ENCODE results near the gene KRTAP12-4. TPM values are rescaled to one million over a fixed set of nuclear protein-coding genes. Genes with fewer than 3 reads are reported as not detected.
"Not testable (repeated sequence)": the region's sequence is repeated elsewhere in the genome, so short reads cannot be mapped to it uniquely, and the experiment has no call there.

KRTAP12-4 gene
- total RNA-seq, 1 experiment from 2014 or later, result not detected

DNA sequence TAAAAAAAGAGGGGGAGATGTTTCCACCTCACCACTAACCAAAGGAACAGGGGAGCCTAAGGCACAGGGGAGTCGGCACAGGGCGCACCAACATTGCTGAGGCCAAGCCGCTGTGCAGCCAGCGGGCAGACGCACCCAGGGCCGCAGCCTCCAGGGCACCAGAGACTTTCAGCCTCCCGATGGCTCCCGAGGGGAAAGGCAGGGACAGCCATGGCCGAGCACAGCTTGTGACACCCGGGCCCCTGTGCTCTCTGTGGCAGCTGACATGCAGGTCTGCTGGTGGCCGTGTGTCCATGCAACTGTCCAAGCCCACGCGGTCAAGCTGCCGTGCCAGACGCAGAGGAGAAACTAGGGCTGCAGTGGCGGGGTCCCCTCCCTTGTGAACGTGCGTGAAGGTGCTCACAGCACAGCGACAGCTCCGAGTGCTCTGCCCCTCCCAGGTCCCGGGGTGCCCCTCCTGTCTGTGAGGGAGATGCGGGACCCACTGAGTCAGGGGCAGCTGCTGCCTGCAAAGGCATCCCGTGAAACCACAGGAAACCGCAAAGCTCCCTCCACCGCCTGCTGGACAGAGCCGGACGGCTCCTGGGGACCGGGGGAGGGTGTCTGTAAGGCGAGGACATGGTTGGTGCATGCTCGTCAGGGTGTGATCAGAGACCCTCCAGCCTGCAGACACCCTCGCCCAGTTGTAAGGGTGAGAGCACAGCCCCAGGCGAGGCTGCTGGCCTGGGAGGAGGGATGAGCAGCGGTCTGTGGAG lies 5.7 kb downstream of the KRTAP12-4 start:
- H3K27me3 Mint-ChIP-seq (ENCODE audit: insufficient read depth, unreplicated experiment), result peaks cover 29% of the 10 kb centered on the region
- intact Hi-C loops (cut with micrococcal nuclease), result no loop called here
- no peaks in the 10 kb centered on the region for H3K4me1 Mint-ChIP-seq (ENCODE audit: insufficient read depth, unreplicated experiment)
- no peak overlapping the region for H3K4me3 Mint-ChIP-seq (ENCODE audit: unreplicated experiment)
- no peaks in the 10 kb centered on the region for H3K36me3 Mint-ChIP-seq (ENCODE audit: insufficient read depth, unreplicated experiment)
- TF ChIP-seq, protein P1, sequence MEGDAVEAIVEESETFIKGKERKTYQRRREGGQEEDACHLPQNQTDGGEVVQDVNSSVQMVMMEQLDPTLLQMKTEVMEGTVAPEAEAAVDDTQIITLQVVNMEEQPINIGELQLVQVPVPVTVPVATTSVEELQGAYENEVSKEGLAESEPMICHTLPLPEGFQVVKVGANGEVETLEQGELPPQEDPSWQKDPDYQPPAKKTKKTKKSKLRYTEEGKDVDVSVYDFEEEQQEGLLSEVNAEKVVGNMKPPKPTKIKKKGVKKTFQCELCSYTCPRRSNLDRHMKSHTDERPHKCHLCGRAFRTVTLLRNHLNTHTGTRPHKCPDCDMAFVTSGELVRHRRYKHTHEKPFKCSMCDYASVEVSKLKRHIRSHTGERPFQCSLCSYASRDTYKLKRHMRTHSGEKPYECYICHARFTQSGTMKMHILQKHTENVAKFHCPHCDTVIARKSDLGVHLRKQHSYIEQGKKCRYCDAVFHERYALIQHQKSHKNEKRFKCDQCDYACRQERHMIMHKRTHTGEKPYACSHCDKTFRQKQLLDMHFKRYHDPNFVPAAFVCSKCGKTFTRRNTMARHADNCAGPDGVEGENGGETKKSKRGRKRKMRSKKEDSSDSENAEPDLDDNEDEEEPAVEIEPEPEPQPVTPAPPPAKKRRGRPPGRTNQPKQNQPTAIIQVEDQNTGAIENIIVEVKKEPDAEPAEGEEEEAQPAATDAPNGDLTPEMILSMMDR (IDR thresholded peaks at IDR 0.05; ENCODE audit: unreplicated experiment), result no peak
- POLR2A ChIA-PET, result no interaction called here
- no TSS peak for BruUV-seq (replicated peaks)
- H3K9me3 Mint-ChIP-seq (ENCODE audit: unreplicated experiment), result peaks cover 9% of the 10 kb centered on the region
- H3K27ac Mint-ChIP-seq (ENCODE audit: low read depth, unreplicated experiment), result no peak overlapping the region
- CTCF ChIA-PET, result interaction anchor here (0.6 kb wide), 1 partner anchor 153 kb away, joined by 3 read pairs; the partner anchor contains the start of gene UBE2G2
- no peak for DNase-seq (ENCODE audit: unreplicated experiment)

DNA sequence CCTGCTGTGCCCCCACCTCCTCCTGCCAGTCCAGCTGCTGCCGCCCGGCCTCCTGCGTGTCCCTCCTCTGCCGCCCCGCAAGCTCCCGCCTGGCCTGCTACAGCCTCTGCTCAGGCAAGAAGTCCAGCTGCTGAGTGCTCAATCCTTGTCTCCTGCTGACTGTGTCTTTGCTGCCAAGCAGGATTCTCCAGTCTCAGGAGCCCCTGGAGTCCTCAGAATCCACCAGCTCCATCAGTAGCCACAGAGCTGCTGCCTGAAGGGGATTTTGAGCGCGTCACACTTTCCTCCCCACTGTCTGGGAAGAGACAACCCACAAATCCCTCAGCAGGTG lies 7.3 kb downstream of the KRTAP12-4 start:
- no peak overlapping the region for H3K4me3 Mint-ChIP-seq (ENCODE audit: unreplicated experiment)
- TF ChIP-seq, protein P1 (IDR thresholded peaks at IDR 0.05; ENCODE audit: unreplicated experiment), result no peak
- ChIA-PET CTCF (no interaction called here), POLR2A (no interaction called here)
- no peaks in the 10 kb centered on the region for H3K4me1 Mint-ChIP-seq (ENCODE audit: insufficient read depth, unreplicated experiment)
- no TSS peak for BruUV-seq (replicated peaks)
- peaks cover 16% of the 10 kb centered on the region for H3K9me3 Mint-ChIP-seq (ENCODE audit: unreplicated experiment)
- peaks cover 23% of the 10 kb centered on the region for H3K27me3 Mint-ChIP-seq (ENCODE audit: insufficient read depth, unreplicated experiment)
- no peak for DNase-seq (ENCODE audit: unreplicated experiment)
- no peaks in the 10 kb centered on the region for H3K36me3 Mint-ChIP-seq (ENCODE audit: insufficient read depth, unreplicated experiment)
- H3K27ac Mint-ChIP-seq (ENCODE audit: low read depth, unreplicated experiment), result no peak overlapping the region
- intact Hi-C loops (cut with micrococcal nuclease), result no loop called here

DNA sequence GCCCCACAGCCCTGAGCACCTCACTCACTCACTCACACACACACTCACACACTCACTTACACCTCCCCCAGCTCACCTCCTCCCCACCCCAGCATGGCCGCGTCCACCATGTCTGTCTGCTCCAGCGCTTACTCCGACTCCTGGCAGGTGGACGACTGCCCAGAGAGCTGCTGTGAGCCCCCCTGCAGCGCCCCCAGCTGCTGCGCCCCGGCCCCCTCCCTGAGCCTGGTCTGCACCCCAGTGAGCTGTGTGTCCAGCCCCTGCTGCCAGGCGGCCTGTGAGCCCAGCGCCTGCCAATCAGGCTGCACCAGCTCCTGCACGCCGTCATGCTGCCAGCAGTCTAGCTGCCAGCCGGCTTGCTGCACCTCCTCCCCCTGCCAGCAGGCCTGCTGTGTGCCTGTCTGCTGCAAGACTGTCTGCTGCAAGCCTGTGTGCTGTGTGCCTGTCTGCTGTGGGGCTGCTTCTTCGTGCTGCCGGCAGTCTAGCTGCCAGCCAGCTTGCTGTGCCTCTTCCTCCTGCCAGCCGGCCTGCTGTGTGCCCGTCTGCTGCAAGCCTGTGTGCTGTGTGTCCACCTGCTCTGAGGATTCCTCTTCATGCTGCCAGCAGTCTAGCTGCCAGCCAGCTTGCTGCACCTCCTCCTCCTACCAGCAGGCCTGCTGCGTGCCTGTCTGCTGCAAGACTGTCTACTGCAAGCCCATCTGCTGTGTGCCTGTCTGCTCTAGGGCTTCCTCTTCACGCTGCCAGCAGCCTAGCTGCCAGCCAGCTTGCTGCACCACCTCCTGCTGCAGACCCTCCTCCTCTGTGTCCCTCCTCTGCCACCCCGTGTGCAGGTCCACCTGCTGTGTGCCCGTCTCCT lies 7.9 kb downstream of the KRTAP12-4 start, which contains the start of gene KRTAP10-11:
Gene KRTAP10-11 (plus strand): TSS at position 49 of the 856 bp plus-strand sequence. CDS start 45 bp downstream, at position 94.
- H3K4me1 Mint-ChIP-seq (ENCODE audit: insufficient read depth, unreplicated experiment); DNase-seq (ENCODE audit: unreplicated experiment); BruUV-seq (replicated peaks); intact Hi-C loops (cut with micrococcal nuclease); H3K4me3 Mint-ChIP-seq (ENCODE audit: unreplicated experiment); H3K36me3 Mint-ChIP-seq (ENCODE audit: insufficient read depth, unreplicated experiment); POLR2A ChIA-PET; H3K27ac Mint-ChIP-seq (ENCODE audit: low read depth, unreplicated experiment): not testable (repeated sequence)
- Mint-ChIP-seq H3K27me3 (ENCODE audit: insufficient read depth, unreplicated experiment) (peaks cover 23% of the 10 kb centered on the region), H3K9me3 (ENCODE audit: unreplicated experiment) (peaks cover 17% of the 10 kb centered on the region)
- CTCF ChIA-PET, result interaction anchor here (0.6 kb wide), 1 partner anchor 224 kb away, joined by 3 read pairs; no protein-coding TSS in a partner anchor

- no peak overlapping the region for H3K27ac Mint-ChIP-seq (ENCODE audit: low read depth, unreplicated experiment)
- H3K4me3 Mint-ChIP-seq (ENCODE audit: unreplicated experiment), result no peak overlapping the region
- no peak for DNase-seq (ENCODE audit: unreplicated experiment)
- H3K4me1 Mint-ChIP-seq (ENCODE audit: insufficient read depth, unreplicated experiment), result no peaks in the 10 kb centered on the region
- TF ChIP-seq, protein P1 (IDR thresholded peaks at IDR 0.05; ENCODE audit: unreplicated experiment), result no peak
- peaks cover 32% of the 10 kb centered on the region for H3K9me3 Mint-ChIP-seq (ENCODE audit: unreplicated experiment)
- H3K36me3 Mint-ChIP-seq (ENCODE audit: insufficient read depth, unreplicated experiment), result no peaks in the 10 kb centered on the region
- intact Hi-C loops (cut with micrococcal nuclease), result no loop called here
- H3K27me3 Mint-ChIP-seq (ENCODE audit: insufficient read depth, unreplicated experiment), result peaks cover 30% of the 10 kb centered on the region
- CTCF ChIA-PET, result interaction anchor here (0.9 kb wide), 1 partner anchor 97 kb away, joined by 3 read pairs; no protein-coding TSS in a partner anchor
- POLR2A ChIA-PET, result no interaction called here
- BruUV-seq (replicated peaks), result no TSS peak
These were observed 9.6 kb downstream of the KRTAP12-4 start for GRCh38 chr21:44644878-44645277.

Data from MCF 10A (cell line).